Body of pancreas (tissue), 4 donors: ENCODE measurements around the gene PLPP3. TPM values are rescaled to one million over a fixed set of nuclear protein-coding genes. Genes with fewer than 3 reads are reported as not detected.
A peak's percentile ranks its signal among the peaks of the same experiment; 100 is the strongest.

Experiments used
- ATAC-seq: fragments of 150-250 bp; one replicate; pipeline ENCODE4 v1.9.1; 2016
- DNase-seq, 4 donors: peaks; one replicate each; pipeline ENCODE4 v3.0.0-alpha.2; 2019
- H3K27ac ChIP-seq, 4 donors: fragments of 200-600 bp; sonication (generic); 1 replicate in 3 of 4; 2 replicates in 1 of 4; pipeline versions ENCODE4 v1.5.1 to v1.6.1; 2016 to 2019; ENCODE audit warnings: mild to moderate bottlenecking in 1 of 4, mixed read lengths in 1 of 4, moderate library complexity in 1 of 4
- H3K27me3 ChIP-seq, 2 donors: fragments of 200-600 bp; sonication (generic); one replicate each; pipeline ENCODE4 v1.6.0; 2016; ENCODE audit warnings: mild to moderate bottlenecking in 1 of 2
- H3K36me3 ChIP-seq, 2 donors: fragments of 200-600 bp; sonication (generic); replicated peaks in 1 of 2; 2 replicates each; pipeline ENCODE4 v1.5.1; 2016; ENCODE audit warnings: low read depth in 2 of 2; ENCODE audit not compliant: insufficient read depth in 1 of 2
- H3K4me1 ChIP-seq: fragments of 200-600 bp; sonication (generic); one replicate; pipeline ENCODE4 v1.6.0; 2016
- H3K4me3 ChIP-seq, 2 donors: fragments of 200-600 bp; sonication (generic); 1 replicate in 1 of 2; 2 replicates in 1 of 2; pipeline ENCODE4 v1.5.1; 2016 to 2019
- H3K9me3 ChIP-seq, 3 donors: fragments of 200-600 bp; sonication (generic); 1 replicate in 2 of 3; 2 replicates in 1 of 3; pipeline ENCODE4 v1.5.1; 2016
- POLR2A ChIP-seq, 3 donors: fragments of 450-650 bp; IDR thresholded peaks; one replicate each; pipeline ENCODE4 v1.6.1; 2016; ENCODE audit warnings: antibody characterized with exemption in 3 of 3, mild to moderate bottlenecking in 2 of 3
- WGBS, 2 donors: methylation state at CpG; one replicate each; pipeline ENCODE4 v1.1.5; 2017; 5-methylcytosine and 5-hydroxymethylcytosine counted together
- intact Hi-C: fragments of 100-400 bp; cut with DNase I; formaldehyde crosslinking; loops from one replicate; pipeline ENCODE4 v1.15.1; 2023
- total RNA-seq, 2 donors: library from RNA; depleted of rRNA; stranded (reverse); fragments of >200 nt; gene quantifications; one replicate each; pipeline ENCODE4 v1.1.0, GENCODE V29; 2016
- TF ChIP-seq, protein P1 (sequence below), 7 experiments: fragments of 450-650 bp in 4 of 7; fragments of 200-600 bp in 3 of 7; sonication (generic) in 3 of 7; IDR thresholded peaks; one replicate each; pipeline ENCODE4 v1.5.1; 2016 to 2019; ENCODE audit warnings: antibody characterized with exemption in 7 of 7

PLPP3 gene
- total RNA-seq, 2 donors from 2014 or later: 35.8 to 52.7 TPM

DNA sequence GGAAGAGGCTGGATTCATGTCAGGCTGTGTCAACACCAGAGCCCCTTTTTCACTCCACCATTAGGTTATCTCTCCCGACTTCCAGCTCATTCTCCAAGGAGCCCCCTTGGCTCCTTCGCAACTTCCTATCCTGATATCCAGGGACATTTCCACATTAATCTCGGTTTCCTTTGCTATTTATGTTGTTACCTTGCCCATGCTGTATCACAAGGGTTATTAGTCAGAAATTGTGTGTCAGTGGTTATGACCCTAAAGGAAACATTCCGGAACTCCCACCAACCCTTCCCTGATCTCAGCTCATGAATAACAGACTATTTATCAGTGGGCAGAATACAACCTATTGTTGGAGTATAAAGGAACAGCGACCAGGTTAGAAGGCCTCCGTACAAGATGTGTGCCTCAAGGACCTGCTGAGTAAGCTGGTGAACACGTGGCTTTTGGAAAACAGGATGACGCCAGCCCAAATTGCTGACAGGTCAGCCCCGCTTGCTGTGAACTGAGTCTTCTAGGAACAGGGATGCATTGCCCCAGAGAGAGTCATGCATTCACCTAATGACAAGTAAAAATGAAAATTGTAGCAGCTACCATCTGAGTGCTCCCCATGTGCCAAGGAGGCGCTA is 121.5 kb downstream of the PLPP3 start:
- H3K27me3 ChIP-seq: no peaks in the 10 kb centered on the region
- no peaks in the 10 kb centered on the region for H3K4me1 ChIP-seq
- intact Hi-C loops: no loop called here
- H3K27ac ChIP-seq: no peak overlapping the region
- no peak for ATAC-seq
- 83 to 88% methylated on average over 10 of the region's 10 CpGs for WGBS, 2 donors
- H3K36me3 ChIP-seq: no peaks in the 10 kb centered on the region
- TF ChIP-seq POLR2A (IDR thresholded peaks at IDR 0.05): no peak
- TF ChIP-seq, protein P1, sequence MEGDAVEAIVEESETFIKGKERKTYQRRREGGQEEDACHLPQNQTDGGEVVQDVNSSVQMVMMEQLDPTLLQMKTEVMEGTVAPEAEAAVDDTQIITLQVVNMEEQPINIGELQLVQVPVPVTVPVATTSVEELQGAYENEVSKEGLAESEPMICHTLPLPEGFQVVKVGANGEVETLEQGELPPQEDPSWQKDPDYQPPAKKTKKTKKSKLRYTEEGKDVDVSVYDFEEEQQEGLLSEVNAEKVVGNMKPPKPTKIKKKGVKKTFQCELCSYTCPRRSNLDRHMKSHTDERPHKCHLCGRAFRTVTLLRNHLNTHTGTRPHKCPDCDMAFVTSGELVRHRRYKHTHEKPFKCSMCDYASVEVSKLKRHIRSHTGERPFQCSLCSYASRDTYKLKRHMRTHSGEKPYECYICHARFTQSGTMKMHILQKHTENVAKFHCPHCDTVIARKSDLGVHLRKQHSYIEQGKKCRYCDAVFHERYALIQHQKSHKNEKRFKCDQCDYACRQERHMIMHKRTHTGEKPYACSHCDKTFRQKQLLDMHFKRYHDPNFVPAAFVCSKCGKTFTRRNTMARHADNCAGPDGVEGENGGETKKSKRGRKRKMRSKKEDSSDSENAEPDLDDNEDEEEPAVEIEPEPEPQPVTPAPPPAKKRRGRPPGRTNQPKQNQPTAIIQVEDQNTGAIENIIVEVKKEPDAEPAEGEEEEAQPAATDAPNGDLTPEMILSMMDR (IDR thresholded peaks at IDR 0.05): no peak
- H3K4me3 ChIP-seq: no peak overlapping the region
- DNase-seq: no peak
- no peaks in the 10 kb centered on the region for H3K9me3 ChIP-seq

DNA sequence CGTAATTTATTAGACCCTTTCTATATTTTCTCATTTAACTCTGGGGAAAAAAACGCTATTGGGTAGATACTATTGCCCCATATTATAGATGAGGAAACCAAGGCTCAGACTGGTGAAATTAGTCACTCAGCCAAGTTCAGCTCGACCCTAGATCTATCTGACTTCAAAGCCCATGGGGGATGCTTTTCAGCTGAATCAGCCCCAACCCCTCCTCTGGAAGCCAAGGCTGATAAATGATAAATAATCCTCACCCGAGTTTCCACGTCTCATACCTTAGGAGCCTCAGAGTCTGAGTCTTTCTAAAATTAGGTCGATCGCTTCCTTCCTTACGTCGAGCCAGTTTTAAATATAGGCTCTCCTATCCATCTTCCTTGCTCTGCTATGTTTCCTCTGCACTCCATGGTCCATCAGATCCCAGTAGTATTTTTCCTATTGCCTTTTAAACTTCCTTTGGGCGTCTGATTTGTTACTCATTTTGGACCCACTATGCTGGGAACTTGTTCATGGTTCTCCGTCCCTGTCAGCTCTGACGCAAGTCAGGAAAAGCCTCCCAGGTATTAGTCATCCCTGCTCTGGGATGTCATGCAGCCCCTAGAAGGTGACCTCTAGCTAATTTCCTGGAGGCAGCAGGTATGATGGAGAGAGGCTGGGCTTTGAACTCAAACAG is 122.8 kb downstream of the PLPP3 start:
- Histone ChIP-seq H3K4me1 (no peaks in the 10 kb centered on the region), H3K36me3 (no peaks in the 10 kb centered on the region), H3K27me3 (no peaks in the 10 kb centered on the region), H3K4me3 (no peak overlapping the region), H3K9me3 (no peaks in the 10 kb centered on the region), H3K27ac (no peak overlapping the region)
- ATAC-seq: peak; percentile 52
- 77 to 86% methylated on average over 12 of the region's 12 CpGs for WGBS, 2 donors
- TF ChIP-seq, protein P1 (IDR thresholded peaks at IDR 0.05): no peak
- TF ChIP-seq POLR2A (IDR thresholded peaks at IDR 0.05): no peak
- DNase-seq: no peak
- intact Hi-C loops: no loop called here

DNA sequence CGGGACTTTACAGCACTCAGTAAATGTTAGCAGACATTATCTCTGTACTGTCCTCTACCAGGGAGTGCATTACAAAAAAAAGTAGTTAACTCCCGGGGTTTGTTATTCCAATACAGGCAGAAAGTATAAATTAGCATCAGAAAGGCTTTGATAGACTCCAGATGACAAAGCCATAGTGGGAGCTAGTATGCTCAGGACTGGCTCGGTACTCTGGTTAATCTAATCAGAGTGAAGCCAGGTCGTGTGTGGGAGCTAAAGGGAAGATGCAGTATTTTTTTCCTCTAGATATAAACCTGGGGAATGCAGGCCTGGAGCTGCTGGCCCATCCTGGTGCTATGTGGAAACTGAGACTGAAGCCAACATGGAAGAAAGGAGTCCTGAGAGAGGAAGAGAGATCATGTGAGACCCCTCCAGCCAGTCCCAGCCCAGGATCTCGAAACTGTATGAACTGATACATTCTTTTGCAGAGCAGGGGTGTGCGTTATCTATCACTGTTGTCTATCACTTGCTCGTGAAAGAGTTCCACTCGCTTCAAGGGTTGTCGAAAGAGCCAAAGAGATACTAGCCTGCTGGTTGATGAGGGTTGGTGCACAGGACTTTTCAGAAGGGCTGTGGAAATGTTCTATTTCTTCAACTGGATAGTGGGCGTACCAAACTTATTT is 125.8 kb downstream of the PLPP3 start:
- Histone ChIP-seq H3K27ac (no peak overlapping the region), H3K27me3 (no peaks in the 10 kb centered on the region), H3K4me1 (no peaks in the 10 kb centered on the region), H3K4me3 (no peak overlapping the region), H3K36me3 (no peaks in the 10 kb centered on the region), H3K9me3 (no peaks in the 10 kb centered on the region)
- DNase-seq (no peak), ATAC-seq (no peak)
- no peak for TF ChIP-seq POLR2A (IDR thresholded peaks at IDR 0.05)
- TF ChIP-seq, protein P1 (IDR thresholded peaks at IDR 0.05): no peak
- intact Hi-C loops: no loop called here
- WGBS, 2 donors: 82% methylated on average over 10 of the region's 10 CpGs

DNA sequence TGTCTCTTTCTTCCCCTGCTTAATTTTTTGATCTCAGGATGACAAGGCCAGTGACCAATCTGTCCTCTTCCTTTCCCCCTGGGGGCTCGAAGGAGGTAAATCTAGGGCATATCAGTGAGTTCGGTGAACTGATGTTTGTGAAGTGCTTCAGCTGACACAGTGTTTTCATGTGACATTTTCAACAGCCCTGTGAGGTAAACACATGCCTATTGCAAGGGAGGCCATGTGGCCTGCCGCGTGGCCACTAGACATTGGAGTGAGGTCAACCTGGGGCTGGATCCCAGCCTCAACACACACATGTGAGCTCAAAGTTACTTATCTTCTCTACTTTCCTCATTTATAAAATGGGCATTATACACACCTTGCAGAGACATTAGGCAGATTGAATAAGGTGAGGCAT is 126.3 kb downstream of the PLPP3 start:
- no peak overlapping the region for H3K27ac ChIP-seq
- no peak for ATAC-seq

More for the DNA sequence above, 126.3 kb downstream of the PLPP3 start:
- DNase-seq: peak in 1 of 4 donors; percentile 20
- 88 to 90% methylated on average over 4 of the region's 4 CpGs for WGBS, 2 donors
- Histone ChIP-seq H3K9me3 (no peaks in the 10 kb centered on the region), H3K36me3 (no peaks in the 10 kb centered on the region), H3K27me3 (no peaks in the 10 kb centered on the region), H3K4me3 (no peak overlapping the region), H3K4me1 (no peaks in the 10 kb centered on the region)
- no peak for TF ChIP-seq POLR2A (IDR thresholded peaks at IDR 0.05)
- TF ChIP-seq, protein P1 (IDR thresholded peaks at IDR 0.05): no peak
- intact Hi-C loops: no loop called here
